CD4-positive, CD25-positive, alpha-beta regulatory T cell (primary cell): ENCODE measurements around the gene R3HDM4. TPM values are rescaled to one million over a fixed set of nuclear protein-coding genes. Genes with fewer than 3 reads are reported as not detected.
"Not testable (repeated sequence)": the region's sequence is repeated elsewhere in the genome, so short reads cannot be mapped to it uniquely, and the experiment has no call there.

ENCODE experiments used
- ATAC-seq, 2 donors: fragments of 150-1000 bp; cut with Tn5 transposase; one replicate each; pipeline ENCODE4 v1.10.0; 2021; ENCODE audit warnings: low read depth in 2 of 2, moderate number of reproducible peaks in 2 of 2, moderate library complexity in 1 of 2
- DNase-seq, 3 donors: peaks; one replicate each; pipeline versions ENCODE4 v3.0.0 to v3.0.0-alpha.2; 2012 to 2022; ENCODE audit warnings: mixed read lengths in 1 of 3
- H3K27ac ChIP-seq: one replicate; pipeline ENCODE4 v1.7.0; 2013; ENCODE audit warnings: mild to moderate bottlenecking, low read length; ENCODE audit not compliant: insufficient read depth, poor library complexity, severe bottlenecking
- H3K27me3 ChIP-seq: one replicate; pipeline ENCODE4 v1.7.0; 2013; ENCODE audit warnings: low read length; ENCODE audit not compliant: control insufficient read depth, insufficient read depth
- H3K36me3 ChIP-seq: one replicate; pipeline ENCODE4 v1.7.0; 2013; ENCODE audit warnings: mild to moderate bottlenecking, low read length, moderate library complexity; ENCODE audit not compliant: control insufficient read depth, insufficient read depth
- H3K4me1 ChIP-seq: 2 replicates; pipeline ENCODE4 v1.7.0; 2013; ENCODE audit warnings: mild to moderate bottlenecking, low read length; ENCODE audit not compliant: insufficient read depth, control insufficient read depth, poor library complexity, severe bottlenecking
- H3K4me3 ChIP-seq: one replicate; pipeline ENCODE4 v1.7.0; 2013; ENCODE audit warnings: low read depth, mild to moderate bottlenecking, low read length, moderate library complexity
- H3K9me3 ChIP-seq, 2 experiments: 1 replicate in 1 of 2; 2 replicates in 1 of 2; pipeline ENCODE4 v1.7.0; 2013; ENCODE audit warnings: low read length in 2 of 2, mild to moderate bottlenecking in 1 of 2, moderate library complexity in 1 of 2; ENCODE audit not compliant: control insufficient read depth in 2 of 2
- H3K27ac Mint-ChIP-seq, 3 donors: one replicate each; pipeline ENCODE4 v1.8.0; 2020 to 2022; ENCODE audit warnings: mild to moderate bottlenecking in 3 of 3, mixed read lengths in 3 of 3, moderate library complexity in 2 of 3
- H3K27me3 Mint-ChIP-seq: one replicate; pipeline ENCODE4 v1.8.0; 2022; ENCODE audit warnings: mild to moderate bottlenecking, mixed read lengths
- H3K36me3 Mint-ChIP-seq: one replicate; pipeline ENCODE4 v1.8.0; 2020; ENCODE audit warnings: mixed read lengths
- H3K4me1 Mint-ChIP-seq, 4 donors: one replicate each; pipeline ENCODE4 v1.8.0; 2020 to 2022; ENCODE audit warnings: mixed read lengths in 4 of 4, mild to moderate bottlenecking in 1 of 4
- H3K4me3 Mint-ChIP-seq, 4 donors: one replicate each; pipeline ENCODE4 v1.8.0; 2020 to 2022; ENCODE audit warnings: mild to moderate bottlenecking in 4 of 4, mixed read lengths in 4 of 4, moderate library complexity in 3 of 4
- H3K9me3 Mint-ChIP-seq, 7 donors: one replicate each; pipeline ENCODE4 v1.8.0; 2020 to 2022; ENCODE audit warnings: mixed read lengths in 7 of 7, mild to moderate bottlenecking in 3 of 7, moderate library complexity in 2 of 7
- polyA plus RNA-seq, 4 donors: library from polyadenylated mRNA; unstranded; fragments of 300-500 nt; fragmentation: Illumina TruSeq; gene quantifications; one replicate each; pipeline ENCODE4 v1.2.3, GENCODE V29; 2021
- total RNA-seq: library from RNA; stranded (reverse); gene quantifications from one replicate; pipeline ENCODE4 v1.2.3, GENCODE V29; 2022

R3HDM4 gene
- total and polyA plus RNA-seq, 5 donors from 2014 or later: 249 to 283 (median 266) TPM

GRCh38 chr19:853614-854220, 59.3 kb downstream of the R3HDM4 start:
- not testable (repeated sequence) for H3K27me3 ChIP-seq, H3K4me1 ChIP-seq, H3K4me3 Mint-ChIP-seq, H3K4me3 ChIP-seq, DNase-seq, H3K9me3 ChIP-seq, H3K27ac ChIP-seq, H3K36me3 ChIP-seq, H3K36me3 Mint-ChIP-seq, H3K27ac Mint-ChIP-seq, ATAC-seq, H3K4me1 Mint-ChIP-seq, H3K9me3 Mint-ChIP-seq
- peaks cover 18% of the 10 kb centered on the region for H3K27me3 Mint-ChIP-seq

GRCh38 chr19:853014-853585, 59.9 kb downstream of the R3HDM4 start:
- no peaks in the 10 kb centered on the region for H3K27me3 ChIP-seq
- DNase-seq: no peak
- no peaks in the 10 kb centered on the region for H3K36me3 Mint-ChIP-seq

GRCh38 chr19:852136-853013, 60.6 kb downstream of the R3HDM4 start, which contains the start of gene ELANE:
ELANE (plus strand) TSS chr19:852303; CDS start chr19:852329, 26 bp downstream.
- H3K4me1 Mint-ChIP-seq: peaks cover 0 to 2% (median 0%) of the 10 kb centered on the region in 4 donors
- H3K27ac ChIP-seq: no peak within 1 kb of the TSS
- peaks cover 22% of the 10 kb centered on the region for H3K27me3 Mint-ChIP-seq
- ATAC-seq: no peak
- no peak within 1 kb of the TSS for H3K4me3 ChIP-seq
- H3K9me3 Mint-ChIP-seq: peaks cover 0 to 2% (median 0%) of the 10 kb centered on the region in 7 donors
- no peaks in the 10 kb centered on the region for H3K36me3 Mint-ChIP-seq
- no peaks in the 10 kb centered on the region for H3K9me3 ChIP-seq
- no peak within 1 kb of the TSS for H3K4me3 Mint-ChIP-seq
- no peaks in the 10 kb centered on the region for H3K4me1 ChIP-seq
- no peak for DNase-seq
- H3K27me3 ChIP-seq: no peaks in the 10 kb centered on the region
- no peaks in the 10 kb centered on the region for H3K36me3 ChIP-seq
- no peak within 1 kb of the TSS for H3K27ac Mint-ChIP-seq

More at GRCh38 chr19:853014-853585, 59.9 kb downstream of the R3HDM4 start:
- ATAC-seq: no peak
- no peaks in the 10 kb centered on the region for H3K9me3 ChIP-seq
- Mint-ChIP-seq H3K4me3 (no peak overlapping the region), H3K4me1 (peaks cover 0 to 6% (median 1%) of the 10 kb centered on the region in 4 donors), H3K9me3 (peaks cover 0 to 2% (median 0%) of the 10 kb centered on the region in 7 donors), H3K27me3 (peaks cover 21% of the 10 kb centered on the region), H3K27ac (no peak overlapping the region)
- no peaks in the 10 kb centered on the region for H3K4me1 ChIP-seq
- H3K4me3 ChIP-seq: no peak overlapping the region
- H3K36me3 ChIP-seq: no peaks in the 10 kb centered on the region
- H3K27ac ChIP-seq: no peak overlapping the region

DNA sequence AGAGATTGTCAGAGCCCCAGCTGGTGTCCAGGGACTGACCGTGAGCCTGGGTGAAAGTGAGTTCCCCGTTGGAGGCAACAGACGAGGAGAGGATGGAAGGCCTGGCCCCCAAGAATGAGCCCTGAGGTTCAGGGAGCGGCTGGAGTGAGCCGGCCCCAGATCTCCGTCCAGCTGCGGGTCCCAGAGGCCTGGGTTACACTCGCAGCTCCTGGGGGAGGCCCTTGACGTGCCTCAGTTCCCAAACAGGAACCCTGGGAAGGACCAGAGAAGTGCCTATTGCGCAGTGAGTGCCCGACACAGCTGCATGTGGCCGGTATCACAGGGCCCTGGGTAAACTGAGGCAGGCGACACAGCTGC, 62.1 kb downstream of the R3HDM4 start:
- Histone ChIP-seq H3K27me3 (no peaks in the 10 kb centered on the region), H3K4me3 (no peak overlapping the region), H3K4me1 (no peaks in the 10 kb centered on the region), H3K9me3 (no peaks in the 10 kb centered on the region), H3K27ac (no peak overlapping the region), H3K36me3 (no peaks in the 10 kb centered on the region)
- H3K27me3 Mint-ChIP-seq: peaks cover 26% of the 10 kb centered on the region
- H3K27ac Mint-ChIP-seq: no peak overlapping the region
- H3K4me1 Mint-ChIP-seq: no peaks in the 10 kb centered on the region
- no peaks in the 10 kb centered on the region for H3K36me3 Mint-ChIP-seq
- DNase-seq (no peak), ATAC-seq (no peak)
- no peaks in the 10 kb centered on the region for H3K9me3 Mint-ChIP-seq
- H3K4me3 Mint-ChIP-seq: no peak overlapping the region

GRCh38 chr19:850221-850978, 62.6 kb downstream of the R3HDM4 start:
- no peaks in the 10 kb centered on the region for H3K36me3 Mint-ChIP-seq
- no peaks in the 10 kb centered on the region for H3K4me1 Mint-ChIP-seq
- H3K27me3 Mint-ChIP-seq: peaks cover 30% of the 10 kb centered on the region
- H3K27me3 ChIP-seq: no peaks in the 10 kb centered on the region
- no peak overlapping the region for H3K4me3 ChIP-seq
- H3K9me3 Mint-ChIP-seq: no peaks in the 10 kb centered on the region
- DNase-seq: no peak
- no peak overlapping the region for H3K4me3 Mint-ChIP-seq
- no peaks in the 10 kb centered on the region for H3K9me3 ChIP-seq
- peak in 1 of 2 donors; percentile 14 for ATAC-seq
- H3K4me1 ChIP-seq: no peaks in the 10 kb centered on the region
- H3K36me3 ChIP-seq: no peaks in the 10 kb centered on the region
- H3K27ac Mint-ChIP-seq: no peak overlapping the region
- H3K27ac ChIP-seq: no peak overlapping the region

DNA sequence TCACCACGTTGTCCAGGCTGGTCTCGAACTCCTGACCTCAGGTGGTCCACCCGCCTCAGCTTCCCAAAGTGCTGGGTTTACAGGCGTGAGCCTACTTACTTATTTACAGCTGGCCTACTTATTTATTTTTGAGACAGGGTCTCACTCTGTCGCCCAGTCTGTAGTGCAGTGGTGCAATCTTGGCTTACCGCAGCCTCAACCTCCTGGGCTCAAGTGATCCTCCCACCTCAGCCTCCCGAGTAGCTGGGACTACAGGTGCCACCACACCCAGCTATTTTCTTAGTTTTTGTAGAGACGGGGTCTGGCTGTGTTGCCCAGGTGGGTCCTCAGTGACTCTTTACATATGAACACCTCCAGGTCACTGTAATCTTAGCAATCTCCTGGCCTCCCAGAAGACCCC, 63.8 kb downstream of the R3HDM4 start:
- H3K4me3 ChIP-seq, H3K27me3 ChIP-seq, H3K36me3 ChIP-seq, H3K4me1 Mint-ChIP-seq, H3K36me3 Mint-ChIP-seq, H3K4me3 Mint-ChIP-seq, H3K9me3 Mint-ChIP-seq, H3K4me1 ChIP-seq, DNase-seq, H3K27ac Mint-ChIP-seq, ATAC-seq, H3K9me3 ChIP-seq, H3K27ac ChIP-seq: not testable (repeated sequence)
- peaks cover 35% of the 10 kb centered on the region for H3K27me3 Mint-ChIP-seq

GRCh38 chr19:848386-848921, 64.6 kb downstream of the R3HDM4 start:
- no peak for DNase-seq
- peaks cover 0 to 1% (median 0%) of the 10 kb centered on the region in 7 donors for H3K9me3 Mint-ChIP-seq
- H3K27me3 ChIP-seq: peaks cover 2% of the 10 kb centered on the region

More at GRCh38 chr19:848386-848921, 64.6 kb downstream of the R3HDM4 start:
- Histone ChIP-seq H3K9me3 (no peaks in the 10 kb centered on the region), H3K27ac (no peak overlapping the region), H3K36me3 (no peaks in the 10 kb centered on the region), H3K4me1 (peaks cover 9% of the 10 kb centered on the region), H3K4me3 (no peak overlapping the region)
- no peak for ATAC-seq
- Mint-ChIP-seq H3K27me3 (peaks cover 35% of the 10 kb centered on the region), H3K4me1 (peaks cover 0 to 4% (median 0%) of the 10 kb centered on the region in 4 donors), H3K36me3 (no peaks in the 10 kb centered on the region), H3K27ac (no peak overlapping the region), H3K4me3 (no peak overlapping the region)
